HG03196 (cell line): Measurements from ENCODE around the gene SHC4.
"Not testable (repeated sequence)": the region's sequence is repeated elsewhere in the genome, so short reads cannot be mapped to it uniquely, and the experiment has no call there.

ENCODE experiments used
- ATAC-seq: cut with Tn5 transposase; IDR thresholded peaks from one replicate; pipeline ENCODE4 v1.9.1; 2021; ENCODE audit not compliant: unreplicated experiment

Gene SHC4

GRCh38 chr15:48802867-48803266 is 160.9 kb downstream of the SHC4 start:
- no peak for ATAC-seq

- no peak for ATAC-seq
Observed at GRCh38 chr15:48802257-48802656, 161.5 kb downstream of the SHC4 start.

GRCh38 chr15:48800811-48801455 is 162.8 kb downstream of the SHC4 start:
- no peak for ATAC-seq

GRCh38 chr15:48800245-48800644 is 163.5 kb downstream of the SHC4 start:
- no peak for ATAC-seq

- no peak for ATAC-seq
Observed at GRCh38 chr15:48798319-48798718, 165.4 kb downstream of the SHC4 start.

GRCh38 chr15:48796930-48797329 is 166.8 kb downstream of the SHC4 start:
- ATAC-seq = peak; percentile 62

- no peak for ATAC-seq
Observed at GRCh38 chr15:48796521-48796920, 167.2 kb downstream of the SHC4 start.

- no peak for ATAC-seq
Observed at GRCh38 chr15:48795901-48796300, 167.8 kb downstream of the SHC4 start.

- peak; percentile 75 for ATAC-seq
Observed at GRCh38 chr15:48794697-48795134, 169.0 kb downstream of the SHC4 start.

GRCh38 chr15:48792408-48792807 is 171.3 kb downstream of the SHC4 start:
- no peak for ATAC-seq

- not testable (repeated sequence) for ATAC-seq
Observed at GRCh38 chr15:48790466-48791115, 173.1 kb downstream of the SHC4 start.

GRCh38 chr15:48785712-48786111 is 178.0 kb downstream of the SHC4 start:
- no peak for ATAC-seq

GRCh38 chr15:48785195-48785594 is 178.5 kb downstream of the SHC4 start:
- ATAC-seq = no peak

GRCh38 chr15:48784756-48785155 is 179.0 kb downstream of the SHC4 start:
- ATAC-seq = no peak

- ATAC-seq = no peak
Observed at GRCh38 chr15:48782911-48783310, 180.8 kb downstream of the SHC4 start.

- no peak for ATAC-seq
Observed at GRCh38 chr15:48781481-48782081, 182.1 kb downstream of the SHC4 start.

GRCh38 chr15:48781017-48781416 is 182.7 kb downstream of the SHC4 start:
- no peak for ATAC-seq

- ATAC-seq = no peak
Observed at GRCh38 chr15:48778331-48778730, 185.4 kb downstream of the SHC4 start.

GRCh38 chr15:48777645-48778330 is 185.9 kb downstream of the SHC4 start:
- no peak for ATAC-seq

- no peak for ATAC-seq
Observed at GRCh38 chr15:48775546-48775945, 188.2 kb downstream of the SHC4 start.

- no peak for ATAC-seq
Observed at GRCh38 chr15:48774484-48774883, 189.2 kb downstream of the SHC4 start.
